ENCODE results near the gene SSR4.

SSR4 gene

GRCh38 chrX:153825042-153825441 lies 30.6 kb downstream of the SSR4 start:
- TF ChIP-seq SUZ12 (IDR thresholded peaks at IDR 0.05): no peak
- no peak for TF ChIP-seq FOXA1 (IDR thresholded peaks at IDR 0.05)
- TF ChIP-seq ARNT (IDR thresholded peaks at IDR 0.05): no peak
- TF ChIP-seq ELF4 (IDR thresholded peaks at IDR 0.05): no peak
- TF ChIP-seq NFRKB (IDR thresholded peaks at IDR 0.05): no peak
- no peak for TF ChIP-seq FOXK2 (IDR thresholded peaks at IDR 0.05)
- TF ChIP-seq TARDBP (IDR thresholded peaks at IDR 0.05): no peak
- TF ChIP-seq HDGF (IDR thresholded peaks at IDR 0.05; ENCODE audit: borderline replicate concordance): no peak
- TF ChIP-seq L3MBTL2 (conservative IDR thresholded peaks at IDR 0.05): no peak
- TF ChIP-seq PKNOX1 (IDR thresholded peaks at IDR 0.05): no peak
- no peak for TF ChIP-seq SP1 (IDR thresholded peaks at IDR 0.05)
- no peak for TF ChIP-seq LEF1 (IDR thresholded peaks at IDR 0.05; ENCODE audit: borderline replicate concordance)
- no peak for TF ChIP-seq CTBP1 (IDR thresholded peaks at IDR 0.05; ENCODE audit: borderline replicate concordance)
- no peak for TF ChIP-seq BHLHE40 (IDR thresholded peaks at IDR 0.05; ENCODE audit: borderline replicate concordance)
- TF ChIP-seq ZNF384 (IDR thresholded peaks at IDR 0.05): no peak
- TF ChIP-seq FOXM1 (IDR thresholded peaks at IDR 0.05; ENCODE audit: borderline replicate concordance): no peak
- no peak for DNase-seq (ENCODE audit: extremely low spot score)
- ChIA-PET CTCF (no interaction called here), POLR2A (no interaction called here)

- CTCF ChIA-PET: no interaction called here
- POLR2A ChIA-PET: interaction anchor here (0.9 to 1.6 kb wide), 2 partner anchors 9 to 59 kb away, joined by 3 read pairs; partner anchors contain the start of gene L1CAM
- DNase-seq (ENCODE audit: extremely low spot score): no peak
- TF ChIP-seq BHLHE40 (IDR thresholded peaks at IDR 0.05; ENCODE audit: borderline replicate concordance): no peak
- no peak for TF ChIP-seq HDGF (IDR thresholded peaks at IDR 0.05; ENCODE audit: borderline replicate concordance)
Observed at GRCh38 chrX:153827016-153827415, 32.5 kb downstream of the SSR4 start.

DNA sequence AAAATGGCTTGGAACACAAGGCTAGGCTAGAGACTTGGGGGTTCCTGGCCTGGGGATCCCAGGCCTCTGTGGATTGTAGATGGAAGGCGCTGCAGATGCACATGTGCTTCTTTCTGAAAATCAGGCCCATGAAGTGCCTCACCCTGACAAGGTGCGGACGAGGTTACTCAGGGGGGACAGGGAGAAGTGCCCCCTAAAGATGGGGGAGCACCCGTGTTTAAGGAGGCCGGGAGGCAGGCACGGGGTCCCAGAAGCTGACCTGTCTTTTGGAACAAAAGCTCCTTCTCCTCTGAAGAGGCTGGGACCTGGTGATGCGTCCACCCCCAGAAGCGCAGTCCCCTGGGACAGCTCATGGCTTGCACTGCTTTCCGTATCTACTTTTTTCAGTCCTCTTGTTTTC lies 33.4 kb downstream of the SSR4 start:
- no peak for TF ChIP-seq FOXK2 (IDR thresholded peaks at IDR 0.05)
- no peak for TF ChIP-seq SUZ12 (IDR thresholded peaks at IDR 0.05)
- no peak for TF ChIP-seq HDGF (IDR thresholded peaks at IDR 0.05; ENCODE audit: borderline replicate concordance)
- no peak for TF ChIP-seq FOXA1 (IDR thresholded peaks at IDR 0.05)
- TF ChIP-seq CTBP1 (IDR thresholded peaks at IDR 0.05; ENCODE audit: borderline replicate concordance): no peak
- no peak for TF ChIP-seq NFRKB (IDR thresholded peaks at IDR 0.05)
- TF ChIP-seq LEF1 (IDR thresholded peaks at IDR 0.05; ENCODE audit: borderline replicate concordance): no peak
- no peak for TF ChIP-seq ELF4 (IDR thresholded peaks at IDR 0.05)
- TF ChIP-seq BHLHE40 (IDR thresholded peaks at IDR 0.05; ENCODE audit: borderline replicate concordance): no peak
- TF ChIP-seq FOXM1 (IDR thresholded peaks at IDR 0.05; ENCODE audit: borderline replicate concordance): no peak
- TF ChIP-seq L3MBTL2 (conservative IDR thresholded peaks at IDR 0.05): no peak
- TF ChIP-seq ZNF384 (IDR thresholded peaks at IDR 0.05): no peak
- no peak for TF ChIP-seq ARNT (IDR thresholded peaks at IDR 0.05)
- TF ChIP-seq SP1 (IDR thresholded peaks at IDR 0.05): no peak
- no peak for TF ChIP-seq PKNOX1 (IDR thresholded peaks at IDR 0.05)
- TF ChIP-seq TARDBP (IDR thresholded peaks at IDR 0.05): no peak
- CTCF ChIA-PET: no interaction called here
- POLR2A ChIA-PET: interaction anchor here (0.9 to 1.6 kb wide), 2 partner anchors 10 to 58 kb away, joined by 3 read pairs; partner anchors contain the start of gene L1CAM
- peak; percentile 6 for DNase-seq (ENCODE audit: extremely low spot score)

DNA sequence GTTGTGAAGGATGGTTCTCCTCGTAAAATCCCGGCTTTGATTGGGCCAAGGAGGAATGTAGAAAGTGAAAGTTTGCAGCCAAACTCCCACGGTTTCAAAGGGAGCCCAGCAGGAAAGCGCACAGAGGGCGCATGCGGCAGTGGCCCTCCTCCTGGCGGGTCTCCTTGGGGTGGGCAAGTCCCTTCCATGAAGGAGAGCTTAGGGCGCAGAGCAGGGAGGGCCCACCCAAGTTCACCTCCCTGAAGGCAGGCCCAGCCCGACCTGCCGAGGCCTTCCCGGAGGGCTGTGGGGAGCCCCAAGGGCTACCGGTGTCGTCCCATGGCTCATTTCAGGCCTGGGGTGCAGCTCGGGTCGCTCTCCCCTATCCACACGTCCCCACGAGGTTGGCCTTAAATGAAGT lies 33.8 kb downstream of the SSR4 start:
- CTCF ChIA-PET: no interaction called here
- POLR2A ChIA-PET: interaction anchor here (1.6 kb wide), 1 partner anchor 58 kb away, joined by 3 read pairs; the partner anchor contains the start of gene L1CAM
- peak; percentile 6 for DNase-seq (ENCODE audit: extremely low spot score)
- TF ChIP-seq ELF4 (IDR thresholded peaks at IDR 0.05): no peak
- no peak for TF ChIP-seq BHLHE40 (IDR thresholded peaks at IDR 0.05; ENCODE audit: borderline replicate concordance)
- no peak for TF ChIP-seq NFRKB (IDR thresholded peaks at IDR 0.05)
- no peak for TF ChIP-seq TARDBP (IDR thresholded peaks at IDR 0.05)
- TF ChIP-seq FOXK2 (IDR thresholded peaks at IDR 0.05): no peak
- no peak for TF ChIP-seq ZNF384 (IDR thresholded peaks at IDR 0.05)
- no peak for TF ChIP-seq ARNT (IDR thresholded peaks at IDR 0.05)
- no peak for TF ChIP-seq FOXM1 (IDR thresholded peaks at IDR 0.05; ENCODE audit: borderline replicate concordance)
- no peak for TF ChIP-seq SUZ12 (IDR thresholded peaks at IDR 0.05)
- no peak for TF ChIP-seq SP1 (IDR thresholded peaks at IDR 0.05)
- no peak for TF ChIP-seq PKNOX1 (IDR thresholded peaks at IDR 0.05)

- ChIA-PET CTCF (no interaction called here), POLR2A (interaction anchor here (1.6 kb wide), 1 partner anchor 57 kb away, joined by 3 read pairs; the partner anchor contains the start of gene L1CAM)
- TF ChIP-seq FOXM1 (IDR thresholded peaks at IDR 0.05; ENCODE audit: borderline replicate concordance): no peak
- TF ChIP-seq ARNT (IDR thresholded peaks at IDR 0.05): no peak
- no peak for TF ChIP-seq PKNOX1 (IDR thresholded peaks at IDR 0.05)
- TF ChIP-seq FOXA1 (IDR thresholded peaks at IDR 0.05): no peak
- no peak for TF ChIP-seq LEF1 (IDR thresholded peaks at IDR 0.05; ENCODE audit: borderline replicate concordance)
- no peak for TF ChIP-seq SP1 (IDR thresholded peaks at IDR 0.05)
- no peak for TF ChIP-seq HDGF (IDR thresholded peaks at IDR 0.05; ENCODE audit: borderline replicate concordance)
- TF ChIP-seq BHLHE40 (IDR thresholded peaks at IDR 0.05; ENCODE audit: borderline replicate concordance): no peak
- TF ChIP-seq NFRKB (IDR thresholded peaks at IDR 0.05): no peak
- peak; percentile 33 for DNase-seq (ENCODE audit: extremely low spot score)
Observed at GRCh38 chrX:153828723-153829548, 34.5 kb downstream of the SSR4 start.
